ENCODE data around the gene SLC25A26.

The SLC25A26 gene

DNA sequence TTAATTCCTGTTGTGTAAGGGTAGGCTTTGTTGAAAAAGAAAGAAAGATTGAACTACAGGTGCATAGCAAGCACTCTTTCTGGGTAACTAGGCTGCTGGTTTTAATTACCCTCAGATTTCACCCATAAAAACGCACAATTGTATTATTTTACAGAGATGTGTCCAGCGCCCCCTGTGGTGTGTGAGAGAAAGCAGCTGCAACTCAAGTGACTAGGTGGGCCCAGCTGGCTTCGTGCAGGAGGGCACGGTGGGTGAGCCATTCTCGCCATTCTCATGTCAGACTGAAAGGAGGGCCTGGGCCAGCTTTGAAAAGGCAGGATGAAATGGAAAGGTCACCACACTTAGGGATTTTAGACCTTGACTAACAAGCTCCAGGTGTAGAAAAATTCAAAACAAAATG, 157.5 kb downstream of the SLC25A26 start:
- DNase-seq (ENCODE audit: low read depth, low spot score), result no peak
- peaks cover 18% of the 10 kb centered on the region; the same call in 1 of the 2 replicates for H3K36me3 ChIP-seq (ENCODE audit: insufficient read depth, low read length)
- no peak overlapping the region for H3K4me3 ChIP-seq
- H3K9ac ChIP-seq (ENCODE audit: insufficient read length), result no peak overlapping the region
- H3K27ac ChIP-seq, result no peak overlapping the region
- H3K9me3 ChIP-seq (ENCODE audit: low read depth, low read length), result no peaks in the 10 kb centered on the region
- TF ChIP-seq FOXP2 (optimal IDR thresholded peaks at IDR 0.05; ENCODE audit: control extremely low read depth, extremely low read length, insufficient read depth) (no peak), EZH2 (IDR thresholded peaks at IDR 0.05) (no peak), POLR2AphosphoS5 (IDR thresholded peaks at IDR 0.05; ENCODE audit: borderline replicate concordance, low read depth, low read length) (no peak)

DNA sequence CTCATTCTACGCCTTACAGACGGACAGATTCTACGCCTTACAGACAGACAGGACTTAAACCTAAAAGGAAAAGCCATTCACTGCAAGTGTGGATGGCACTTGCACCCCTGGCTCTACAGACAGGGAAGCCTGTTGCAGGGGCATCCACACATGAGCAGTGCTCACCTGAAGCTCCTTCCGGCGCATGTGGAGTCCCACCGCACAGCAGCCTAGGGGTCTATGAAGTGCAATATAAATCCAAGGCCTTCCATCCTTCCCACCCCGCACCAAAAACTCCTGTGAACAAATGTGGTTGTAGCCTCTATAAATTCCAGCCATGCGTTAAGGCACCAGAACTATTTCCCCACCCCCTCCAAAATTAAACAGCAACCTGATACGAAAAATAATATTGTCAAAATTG, 158.8 kb downstream of the SLC25A26 start:
- no peak for DNase-seq (ENCODE audit: low read depth, low spot score)
- no peak overlapping the region for H3K4me3 ChIP-seq
- no peak overlapping the region for H3K9ac ChIP-seq (ENCODE audit: insufficient read length)
- no peaks in the 10 kb centered on the region for H3K9me3 ChIP-seq (ENCODE audit: low read depth, low read length)
- H3K27ac ChIP-seq, result no peak overlapping the region
- TF ChIP-seq EZH2 (IDR thresholded peaks at IDR 0.05) (no peak), FOXP2 (optimal IDR thresholded peaks at IDR 0.05; ENCODE audit: control extremely low read depth, extremely low read length, insufficient read depth) (no peak), POLR2AphosphoS5 (IDR thresholded peaks at IDR 0.05; ENCODE audit: borderline replicate concordance, low read depth, low read length) (no peak)
- H3K36me3 ChIP-seq (ENCODE audit: insufficient read depth, low read length), result peaks cover 22% of the 10 kb centered on the region; the same call in 1 of the 2 replicates

DNA sequence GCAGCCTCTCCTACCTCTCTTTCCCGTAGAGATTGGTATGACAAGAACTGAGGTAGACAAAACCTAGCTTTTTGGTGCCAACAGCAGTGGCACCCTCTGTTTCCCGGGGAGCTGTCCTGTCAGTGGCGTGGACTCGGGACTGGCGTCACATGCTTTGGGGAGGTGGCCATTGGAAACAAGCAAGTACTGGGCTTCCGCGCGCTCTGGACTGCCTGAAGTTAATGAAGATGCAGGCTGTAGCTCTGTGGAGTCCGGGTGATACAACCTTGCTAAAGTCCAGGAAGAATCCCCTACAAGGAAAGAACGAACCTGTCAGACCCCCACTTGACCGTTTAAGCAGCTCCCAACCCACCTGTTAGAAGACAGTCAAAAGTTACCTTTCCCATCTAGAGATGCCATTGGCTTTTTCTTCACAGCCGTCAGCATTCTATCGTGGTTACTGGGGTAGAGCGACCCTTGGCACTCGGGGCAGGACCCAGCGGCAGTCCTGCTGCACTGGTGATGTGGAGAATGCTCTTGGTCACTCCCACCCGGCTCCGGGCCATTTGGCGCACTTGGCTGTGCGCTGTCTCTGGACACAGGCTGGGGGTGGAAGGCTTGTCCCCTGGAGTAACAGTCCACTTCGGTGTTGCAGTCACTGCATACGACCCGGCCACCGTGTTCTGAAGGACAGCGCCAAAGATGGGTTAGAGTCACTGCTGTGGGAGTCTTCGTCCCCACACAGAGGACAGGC, 159.6 kb downstream of the SLC25A26 start:
- H3K36me3 ChIP-seq (ENCODE audit: insufficient read depth, low read length), result peaks cover 28% of the 10 kb centered on the region; the same call in 1 of the 2 replicates
- TF ChIP-seq POLR2AphosphoS5 (IDR thresholded peaks at IDR 0.05; ENCODE audit: borderline replicate concordance, low read depth, low read length) (no peak), FOXP2 (optimal IDR thresholded peaks at IDR 0.05; ENCODE audit: control extremely low read depth, extremely low read length, insufficient read depth) (no peak)

DNA sequence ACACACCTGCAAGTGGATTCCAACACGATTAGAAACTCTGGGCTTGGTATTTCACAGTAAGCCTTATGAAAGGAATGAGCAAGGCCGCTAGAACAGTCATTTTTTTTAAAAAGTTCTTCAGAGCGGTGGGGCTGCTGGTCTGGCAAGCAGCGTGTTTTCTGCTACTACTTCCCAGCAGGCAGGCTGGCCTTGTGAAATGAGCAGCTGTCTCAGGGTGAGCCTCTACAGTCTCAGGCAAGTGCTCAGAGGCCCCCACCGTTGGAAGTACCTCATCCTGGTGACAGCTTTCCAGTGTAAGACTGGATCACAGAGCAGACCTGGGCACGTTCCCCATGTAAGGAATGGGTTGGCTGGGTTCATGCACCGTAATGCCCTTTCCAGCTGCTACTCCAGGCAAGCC, 160.8 kb downstream of the SLC25A26 start:
- H3K9ac ChIP-seq (ENCODE audit: insufficient read length), result no peak overlapping the region
- no peak for DNase-seq (ENCODE audit: low read depth, low spot score)
- H3K27ac ChIP-seq, result no peak overlapping the region
- H3K4me3 ChIP-seq, result no peak overlapping the region
- no peaks in the 10 kb centered on the region for H3K9me3 ChIP-seq (ENCODE audit: low read depth, low read length)
- H3K36me3 ChIP-seq (ENCODE audit: insufficient read depth, low read length), result peaks cover 39% of the 10 kb centered on the region; the same call in 1 of the 2 replicates
- TF ChIP-seq FOXP2 (optimal IDR thresholded peaks at IDR 0.05; ENCODE audit: control extremely low read depth, extremely low read length, insufficient read depth), result no peak
- TF ChIP-seq EZH2 (IDR thresholded peaks at IDR 0.05), result no peak
- no peak for TF ChIP-seq POLR2AphosphoS5 (IDR thresholded peaks at IDR 0.05; ENCODE audit: borderline replicate concordance, low read depth, low read length)

More for the DNA sequence above, 159.6 kb downstream of the SLC25A26 start:
- Histone ChIP-seq H3K9me3 (ENCODE audit: low read depth, low read length) (no peaks in the 10 kb centered on the region), H3K4me3 (no peak overlapping the region), H3K27ac (no peak overlapping the region), H3K9ac (ENCODE audit: insufficient read length) (no peak overlapping the region)
- no peak for DNase-seq (ENCODE audit: low read depth, low spot score)

DNA sequence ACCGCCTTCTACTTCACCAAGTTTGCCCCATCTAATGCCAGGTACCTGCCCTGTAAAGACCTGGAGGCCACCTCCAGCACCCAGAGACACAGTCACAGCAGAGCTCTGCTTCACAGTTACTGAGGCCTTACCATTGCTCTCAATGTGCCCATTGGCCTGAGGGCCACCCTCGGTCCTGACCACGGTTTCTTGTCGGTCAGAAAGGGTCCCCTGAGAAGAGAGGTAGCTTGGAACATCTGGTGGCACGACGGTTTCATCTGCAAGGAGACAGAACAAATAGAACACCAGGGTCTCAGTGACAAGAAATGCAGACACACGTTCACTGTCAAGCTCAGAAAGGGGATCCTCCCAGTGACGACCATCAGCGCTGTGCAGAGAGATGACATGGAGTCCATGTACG, 161.3 kb downstream of the SLC25A26 start:
- DNase-seq (ENCODE audit: low read depth, low spot score), result no peak
- no peak overlapping the region for H3K9ac ChIP-seq (ENCODE audit: insufficient read length)
- H3K27ac ChIP-seq, result no peak overlapping the region
- H3K4me3 ChIP-seq, result no peak overlapping the region
- H3K36me3 ChIP-seq (ENCODE audit: insufficient read depth, low read length), result peaks cover 43% of the 10 kb centered on the region; the same call in 1 of the 2 replicates
- no peaks in the 10 kb centered on the region for H3K9me3 ChIP-seq (ENCODE audit: low read depth, low read length)
- TF ChIP-seq POLR2AphosphoS5 (IDR thresholded peaks at IDR 0.05; ENCODE audit: borderline replicate concordance, low read depth, low read length), result no peak
- no peak for TF ChIP-seq FOXP2 (optimal IDR thresholded peaks at IDR 0.05; ENCODE audit: control extremely low read depth, extremely low read length, insufficient read depth)
- TF ChIP-seq EZH2 (IDR thresholded peaks at IDR 0.05), result no peak

DNA sequence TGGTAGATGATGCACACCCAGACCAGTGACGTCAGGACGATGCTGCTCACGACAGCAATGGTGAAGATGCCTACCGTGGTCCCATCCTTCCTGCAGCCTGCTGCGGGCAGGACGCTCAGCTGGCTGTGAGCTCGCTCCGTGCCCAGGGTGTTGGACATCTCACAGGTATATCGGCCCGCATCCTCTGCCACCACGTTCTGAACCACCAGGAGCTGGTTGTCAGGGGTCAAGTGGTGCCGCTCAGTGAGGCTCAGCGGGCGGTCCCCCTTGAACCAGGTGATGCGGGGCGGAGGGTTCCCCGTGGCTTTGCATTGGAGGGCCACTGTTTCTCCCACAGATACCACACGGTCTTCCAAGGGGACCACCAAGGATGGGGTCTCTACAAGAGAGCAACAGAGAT, 162.2 kb downstream of the SLC25A26 start:
- peaks cover 42% of the 10 kb centered on the region; the same call in 1 of the 2 replicates for H3K36me3 ChIP-seq (ENCODE audit: insufficient read depth, low read length)
- H3K9me3 ChIP-seq (ENCODE audit: low read depth, low read length), result no peaks in the 10 kb centered on the region
- H3K9ac ChIP-seq (ENCODE audit: insufficient read length), result no peak overlapping the region
- H3K27ac ChIP-seq, result no peak overlapping the region
- TF ChIP-seq FOXP2 (optimal IDR thresholded peaks at IDR 0.05; ENCODE audit: control extremely low read depth, extremely low read length, insufficient read depth), result no peak
- no peak for TF ChIP-seq EZH2 (IDR thresholded peaks at IDR 0.05)
- TF ChIP-seq POLR2AphosphoS5 (IDR thresholded peaks at IDR 0.05; ENCODE audit: borderline replicate concordance, low read depth, low read length), result no peak
- no peak overlapping the region for H3K4me3 ChIP-seq
- DNase-seq (ENCODE audit: low read depth, low spot score), result no peak

DNA sequence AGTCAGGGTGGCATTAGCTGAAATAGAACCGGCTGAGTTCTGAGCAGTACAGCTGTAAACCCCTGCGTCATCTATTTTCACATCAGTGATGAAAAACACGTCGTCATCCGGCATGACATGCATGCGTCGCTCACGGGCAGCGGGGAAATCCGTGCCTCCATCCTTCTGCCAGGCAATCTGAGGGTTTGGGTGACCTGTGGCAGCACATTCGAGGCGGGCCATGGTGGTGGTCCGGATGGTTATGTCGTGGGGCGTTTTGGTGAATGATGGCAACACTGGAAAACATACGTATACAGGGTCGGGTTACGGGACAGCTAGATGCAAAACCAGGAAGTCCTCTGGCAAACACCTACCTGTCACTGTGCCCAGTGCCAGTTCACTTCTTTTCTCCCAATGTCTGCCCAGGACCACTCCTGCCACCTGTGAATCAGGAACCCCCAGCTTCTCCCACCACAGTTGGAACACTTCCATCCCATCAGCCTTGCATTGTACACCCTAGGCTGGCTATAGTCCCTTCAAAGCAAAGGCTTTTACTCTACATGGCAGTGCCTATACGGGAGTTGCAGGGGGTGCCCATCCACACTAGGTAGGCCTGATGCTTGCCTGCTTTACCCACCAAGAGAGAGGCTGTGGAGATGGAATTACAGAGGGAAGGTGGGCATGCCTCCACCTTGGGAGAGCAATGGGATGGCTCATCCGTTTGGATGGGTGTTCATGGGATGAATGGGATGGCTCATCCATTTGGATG, 163.4 kb downstream of the SLC25A26 start:
- Histone ChIP-seq H3K27ac (no peak overlapping the region), H3K9me3 (ENCODE audit: low read depth, low read length) (no peaks in the 10 kb centered on the region), H3K9ac (ENCODE audit: insufficient read length) (no peak overlapping the region), H3K36me3 (ENCODE audit: insufficient read depth, low read length) (peaks cover 39% of the 10 kb centered on the region; the same call in 1 of the 2 replicates), H3K4me3 (no peak overlapping the region)
- TF ChIP-seq EZH2 (IDR thresholded peaks at IDR 0.05), result no peak
- TF ChIP-seq FOXP2 (optimal IDR thresholded peaks at IDR 0.05; ENCODE audit: control extremely low read depth, extremely low read length, insufficient read depth), result no peak
- no peak for TF ChIP-seq POLR2AphosphoS5 (IDR thresholded peaks at IDR 0.05; ENCODE audit: borderline replicate concordance, low read depth, low read length)
- DNase-seq (ENCODE audit: low read depth, low spot score), result no peak

DNA sequence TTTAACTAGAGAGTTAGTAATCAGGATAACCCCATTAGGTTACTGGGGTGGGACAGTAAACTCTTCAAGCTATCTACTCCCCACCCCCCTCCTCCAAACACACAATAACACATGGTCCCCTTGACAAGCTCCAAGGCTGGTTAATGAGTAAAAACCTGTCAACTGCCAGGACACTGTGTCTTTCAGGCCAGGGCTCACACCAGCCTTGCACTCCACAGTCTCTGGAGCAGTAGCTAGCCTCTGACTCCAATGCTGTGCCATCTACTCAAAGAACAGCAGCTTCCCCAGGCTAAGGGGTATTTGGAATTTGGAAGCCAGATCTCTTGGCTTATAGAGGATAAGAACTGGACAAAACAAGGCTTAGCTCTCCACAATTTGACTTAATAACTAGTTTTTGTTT, 164.3 kb downstream of the SLC25A26 start:
- Histone ChIP-seq H3K36me3 (ENCODE audit: insufficient read depth, low read length) (peaks cover 35% of the 10 kb centered on the region; the same call in 1 of the 2 replicates), H3K27ac (no peak overlapping the region), H3K9ac (ENCODE audit: insufficient read length) (no peak overlapping the region), H3K9me3 (ENCODE audit: low read depth, low read length) (no peaks in the 10 kb centered on the region), H3K4me3 (no peak overlapping the region)
- TF ChIP-seq EZH2 (IDR thresholded peaks at IDR 0.05) (no peak), FOXP2 (optimal IDR thresholded peaks at IDR 0.05; ENCODE audit: control extremely low read depth, extremely low read length, insufficient read depth) (no peak), POLR2AphosphoS5 (IDR thresholded peaks at IDR 0.05; ENCODE audit: borderline replicate concordance, low read depth, low read length) (no peak)
- no peak for DNase-seq (ENCODE audit: low read depth, low spot score)
